Epithelial cell of proximal tubule (primary cell): ENCODE measurements around the gene FAM227A. TPM values are rescaled to one million over a fixed set of nuclear protein-coding genes. Genes with fewer than 3 reads are reported as not detected.
"Not testable (repeated sequence)": the region's sequence is repeated elsewhere in the genome, so short reads cannot be mapped to it uniquely, and the experiment has no call there.

Experiments
- DNase-seq: peaks from one replicate; pipeline ENCODE4 v3.0.0-alpha.2; 2011; ENCODE audit warnings: low read depth
- H3K4me3 ChIP-seq: 2 replicates; pipeline ENCODE4 v1.5.1; 2011; ENCODE audit warnings: low read depth, mild to moderate bottlenecking, low read length
- total RNA-seq: library from RNA; depleted of rRNA; stranded (reverse); fragments of >200 nt; gene quantifications from 2 replicates; pipeline ENCODE4 v1.2.3, GENCODE V29; 2015
- TF ChIP-seq, protein P1 (sequence below): conservative IDR thresholded peaks from 2 replicates; pipeline ENCODE4 v1.5.1; 2012; ENCODE audit warnings: low read depth, mild to moderate bottlenecking, low read length

FAM227A gene
- total RNA-seq, 1 donor from 2014 or later = 2.0 TPM

DNA sequence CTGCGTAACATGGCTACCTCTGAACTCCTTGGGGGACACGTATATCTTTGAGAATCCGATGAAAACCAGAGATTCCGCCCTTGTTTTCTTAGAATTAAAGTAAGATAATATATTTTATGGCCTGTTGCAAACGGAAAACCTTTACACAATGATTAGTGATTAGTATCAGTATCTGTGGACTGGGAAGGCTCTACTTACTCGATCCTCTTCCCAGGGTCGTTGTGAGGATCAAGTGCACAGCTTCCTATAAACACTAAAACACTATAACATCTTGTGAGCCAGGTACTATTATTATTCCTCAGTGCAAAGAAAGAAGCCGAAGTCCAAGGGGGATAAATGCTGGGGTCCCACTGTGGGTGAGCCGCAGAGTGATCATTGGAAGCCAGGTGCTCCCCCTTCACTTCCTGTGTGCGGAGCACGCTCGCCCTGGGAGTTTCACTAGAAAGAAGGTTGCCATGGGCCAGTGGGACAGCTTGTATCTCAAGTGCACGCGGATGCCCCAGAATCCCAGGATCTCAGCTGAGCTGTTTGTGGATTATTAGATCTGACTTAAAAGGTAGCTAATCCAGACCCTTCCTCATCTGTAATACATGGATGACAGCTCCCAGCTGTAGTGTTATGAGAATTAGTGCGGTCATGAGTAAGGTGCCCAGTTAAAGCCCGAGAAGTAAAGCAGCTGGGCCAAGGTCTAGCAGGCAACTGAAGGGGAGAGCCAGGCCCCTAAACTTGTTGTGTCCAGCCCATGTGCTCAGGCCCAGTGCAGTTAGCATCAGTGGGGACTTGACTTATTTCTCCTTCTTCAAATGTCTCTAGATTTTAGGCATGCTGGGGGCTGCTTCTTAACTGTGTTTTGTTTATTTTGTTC, 1.1 kb upstream of the FAM227A start:
- peak overlapping the region; percentile 96 for H3K4me3 ChIP-seq
- TF ChIP-seq, protein P1, sequence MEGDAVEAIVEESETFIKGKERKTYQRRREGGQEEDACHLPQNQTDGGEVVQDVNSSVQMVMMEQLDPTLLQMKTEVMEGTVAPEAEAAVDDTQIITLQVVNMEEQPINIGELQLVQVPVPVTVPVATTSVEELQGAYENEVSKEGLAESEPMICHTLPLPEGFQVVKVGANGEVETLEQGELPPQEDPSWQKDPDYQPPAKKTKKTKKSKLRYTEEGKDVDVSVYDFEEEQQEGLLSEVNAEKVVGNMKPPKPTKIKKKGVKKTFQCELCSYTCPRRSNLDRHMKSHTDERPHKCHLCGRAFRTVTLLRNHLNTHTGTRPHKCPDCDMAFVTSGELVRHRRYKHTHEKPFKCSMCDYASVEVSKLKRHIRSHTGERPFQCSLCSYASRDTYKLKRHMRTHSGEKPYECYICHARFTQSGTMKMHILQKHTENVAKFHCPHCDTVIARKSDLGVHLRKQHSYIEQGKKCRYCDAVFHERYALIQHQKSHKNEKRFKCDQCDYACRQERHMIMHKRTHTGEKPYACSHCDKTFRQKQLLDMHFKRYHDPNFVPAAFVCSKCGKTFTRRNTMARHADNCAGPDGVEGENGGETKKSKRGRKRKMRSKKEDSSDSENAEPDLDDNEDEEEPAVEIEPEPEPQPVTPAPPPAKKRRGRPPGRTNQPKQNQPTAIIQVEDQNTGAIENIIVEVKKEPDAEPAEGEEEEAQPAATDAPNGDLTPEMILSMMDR = no peak
- no peak for DNase-seq

DNA sequence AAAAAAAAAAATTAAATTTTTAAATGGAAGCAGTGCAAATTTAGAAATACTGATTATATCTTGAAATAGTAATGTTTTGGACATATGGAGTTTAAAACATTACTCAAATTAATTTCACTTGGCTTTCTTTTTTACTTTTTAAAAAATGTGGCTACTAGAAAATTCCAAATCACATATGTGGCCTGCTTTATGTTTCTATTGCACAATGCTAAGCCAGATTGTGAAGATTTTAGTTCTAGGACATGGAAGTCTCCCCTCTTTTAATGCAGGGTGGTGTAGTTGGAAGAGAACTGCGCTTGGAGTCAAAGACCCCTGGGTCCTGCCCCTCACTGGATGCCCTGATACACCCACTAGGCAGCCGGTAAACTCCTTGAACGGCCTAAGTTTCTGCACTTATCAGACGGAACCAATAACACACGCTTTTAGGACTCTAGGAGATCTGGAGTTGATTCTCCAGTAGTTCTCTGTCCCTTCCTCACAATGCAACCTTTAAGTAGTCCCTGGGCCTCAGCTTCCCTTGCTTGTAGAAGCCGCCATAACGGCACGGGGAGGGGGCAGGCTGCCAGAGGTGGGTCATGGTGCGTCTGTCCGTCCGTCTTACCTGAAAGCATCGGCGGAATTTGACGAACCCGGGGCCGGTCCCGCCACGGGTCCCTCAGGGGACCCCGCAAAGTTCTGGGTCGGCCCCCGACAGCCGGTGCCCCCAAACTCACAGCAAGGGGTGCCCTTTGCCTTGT, 505 bp downstream of the FAM227A start:
- TF ChIP-seq, protein P1 = no peak

DNA sequence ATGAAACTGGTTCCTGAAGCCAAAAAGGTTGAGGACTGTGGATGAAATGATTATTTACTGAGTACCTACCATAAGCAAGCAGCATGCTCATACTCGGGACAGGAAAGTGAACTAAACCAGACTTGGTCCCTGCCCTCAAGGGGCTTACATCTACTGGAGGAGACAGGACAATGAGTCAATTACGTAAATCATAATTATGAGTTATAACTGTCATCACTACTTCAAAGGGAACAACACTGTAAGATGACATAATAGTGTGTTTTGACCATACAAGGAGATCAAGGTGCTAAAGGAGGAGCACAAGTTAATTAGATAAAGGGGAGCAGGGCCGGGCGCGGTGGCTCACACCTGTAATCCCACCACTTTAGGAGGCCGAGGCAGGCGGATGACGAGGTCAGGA, 2.5 kb downstream of the FAM227A start:
- TF ChIP-seq, protein P1 = no peak
- DNase-seq = no peak
- no peak overlapping the region for H3K4me3 ChIP-seq

More for the DNA sequence above, 505 bp downstream of the FAM227A start:
- peak overlapping the region; percentile 96 for H3K4me3 ChIP-seq
- DNase-seq = no peak

DNA sequence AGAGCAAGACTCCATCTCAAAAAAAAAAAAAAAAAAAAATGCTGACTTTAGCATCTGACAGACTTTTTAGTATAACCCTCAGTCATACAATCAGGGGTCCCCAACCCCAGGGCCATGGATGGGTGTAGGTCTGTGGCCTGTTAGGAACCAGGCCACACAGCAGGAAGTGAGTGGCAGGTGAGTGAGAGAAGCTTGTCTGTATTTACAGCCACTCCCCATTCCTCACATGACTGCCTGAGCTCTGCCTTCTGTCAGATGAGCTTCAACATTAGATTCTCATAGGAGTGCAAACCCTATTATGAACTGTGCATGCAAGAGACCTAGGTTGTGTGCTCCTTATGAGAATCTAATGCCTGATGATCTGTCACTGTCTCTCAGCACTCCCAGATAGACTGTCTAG, 3.3 kb downstream of the FAM227A start:
- TF ChIP-seq, protein P1 = no peak
- H3K4me3 ChIP-seq = no peak overlapping the region
- DNase-seq = no peak

DNA sequence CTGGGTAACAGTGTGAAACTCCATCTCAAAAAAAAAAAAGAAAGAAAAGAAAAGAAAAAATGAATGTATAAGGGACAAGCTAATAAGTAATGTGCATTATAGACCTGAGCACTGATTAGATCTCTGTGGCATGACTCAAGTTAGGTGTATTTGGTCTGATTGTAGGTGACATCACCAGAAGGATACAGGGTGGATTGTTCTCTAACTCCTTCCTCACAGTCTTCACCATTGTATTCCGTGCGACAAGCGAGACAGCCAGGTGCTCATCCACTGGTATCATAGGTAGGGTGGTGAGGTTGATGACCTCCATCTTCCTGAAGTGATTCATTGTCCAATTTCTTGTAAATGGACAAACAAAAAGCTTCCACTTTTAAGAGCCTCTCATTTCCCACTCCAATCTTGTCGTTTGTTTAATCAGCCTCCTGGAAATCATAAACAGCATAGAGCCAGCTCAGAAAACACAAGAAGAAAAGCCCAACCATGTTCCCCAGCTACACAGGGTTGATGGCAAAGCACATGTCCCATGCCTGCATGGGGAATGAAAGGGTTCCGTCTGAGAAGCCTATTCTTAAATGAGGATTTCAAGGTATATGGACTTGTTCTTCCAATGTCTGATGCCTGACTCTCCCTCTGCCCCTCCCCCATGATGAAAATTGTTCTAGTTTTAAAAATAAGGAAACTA, 6.2 kb downstream of the FAM227A start:
- no peak overlapping the region for H3K4me3 ChIP-seq
- TF ChIP-seq, protein P1 = no peak
- DNase-seq = no peak

DNA sequence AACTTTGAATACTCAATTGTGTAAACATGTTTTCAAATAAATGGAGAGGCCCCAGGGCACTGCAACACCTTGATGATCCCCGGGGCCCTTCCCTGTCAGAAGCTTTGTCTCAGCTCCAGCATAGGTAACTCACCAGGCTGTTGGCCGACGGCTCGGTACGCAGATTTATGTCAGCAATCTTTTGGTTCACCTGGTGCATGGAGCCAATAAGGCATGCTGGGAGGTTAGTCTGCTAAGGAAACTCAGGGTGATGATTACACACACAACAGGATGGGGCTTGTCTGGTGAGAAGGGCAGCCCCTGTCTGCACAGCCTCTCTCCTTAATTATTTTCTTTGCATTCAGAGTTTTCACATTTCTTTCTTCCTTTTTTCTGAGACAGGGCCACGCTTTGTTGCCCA, 10.8 kb downstream of the FAM227A start:
- DNase-seq = no peak
- TF ChIP-seq, protein P1 = no peak
- H3K4me3 ChIP-seq = no peak overlapping the region

DNA sequence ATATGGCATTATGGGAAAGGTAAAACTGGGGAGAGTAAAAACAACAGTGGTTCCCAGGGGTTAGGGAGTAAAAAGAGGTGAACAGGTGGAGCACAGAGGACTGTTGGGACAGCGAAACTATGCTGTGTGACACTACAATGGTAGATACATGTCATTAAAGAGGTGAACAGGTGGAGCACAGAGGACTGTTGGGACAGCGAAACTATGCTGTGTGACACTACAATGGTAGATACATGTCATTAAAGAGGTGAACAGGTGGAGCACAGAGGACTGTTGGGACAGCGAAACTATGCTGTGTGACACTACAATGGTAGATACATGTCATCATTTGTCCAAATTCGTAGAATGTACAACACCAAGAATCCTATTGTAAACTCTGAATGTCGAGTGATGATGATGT, 11.9 kb downstream of the FAM227A start:
- not testable (repeated sequence) for H3K4me3 ChIP-seq, DNase-seq
